HepG2 (cell line): Measurements from ENCODE around the gene PKN2. TPM values are rescaled to one million over a fixed set of nuclear protein-coding genes. Genes with fewer than 3 reads are reported as not detected.

Experiments used
- EP300 ChIP-seq, 3 experiments: sonication (generic) in 1 of 3; formaldehyde crosslinking in 1 of 3; IDR thresholded peaks; 2 replicates each; pipeline versions ENCODE4 v1.5.1 to v1.6.1; 2011 to 2020; ENCODE audit warnings: low read depth in 2 of 3, low read length in 2 of 3, borderline replicate concordance in 1 of 3, improper control_type of control experiment in 1 of 3, mild to moderate bottlenecking in 1 of 3, missing genetic modification reagents in 1 of 3, moderate library complexity in 1 of 3
- MEF2D ChIP-seq: sonication (generic); formaldehyde crosslinking; IDR thresholded peaks from 2 replicates; pipeline ENCODE4 v1.5.1; 2020; ENCODE audit warnings: mild to moderate bottlenecking, missing genetic modification reagents
- SETDB1 ChIP-seq: sonication (generic); formaldehyde crosslinking; IDR thresholded peaks from 2 replicates; pipeline ENCODE4 v1.5.1; 2020; ENCODE audit warnings: missing genetic modification reagents, mild to moderate bottlenecking, borderline replicate concordance
- TFDP2 ChIP-seq: sonication (generic); formaldehyde crosslinking; IDR thresholded peaks from 2 replicates; pipeline ENCODE4 v1.4.0; 2020; ENCODE audit warnings: missing genetic modification reagents
- TIGD3 ChIP-seq: sonication (generic); formaldehyde crosslinking; IDR thresholded peaks from 2 replicates; pipeline ENCODE4 v1.5.1; 2020; ENCODE audit warnings: mild to moderate bottlenecking, missing genetic modification reagents, borderline replicate concordance
- ZFY ChIP-seq: sonication (generic); formaldehyde crosslinking; IDR thresholded peaks from 2 replicates; pipeline ENCODE4 v1.4.0; 2020; ENCODE audit warnings: missing genetic modification reagents
- ZNF263 ChIP-seq: sonication (generic); formaldehyde crosslinking; IDR thresholded peaks from 2 replicates; pipeline ENCODE4 v1.4.0; 2020; ENCODE audit warnings: missing genetic modification reagents
- ZNF407 ChIP-seq: sonication (generic); formaldehyde crosslinking; IDR thresholded peaks from one replicate; pipeline ENCODE4 v1.5.1; 2020; ENCODE audit warnings: mild to moderate bottlenecking, missing genetic modification reagents; ENCODE audit errors: not compliant biosample characterization
- ZNF547 ChIP-seq: sonication (generic); formaldehyde crosslinking; IDR thresholded peaks from 2 replicates; pipeline ENCODE4 v1.5.1; 2020; ENCODE audit warnings: mild to moderate bottlenecking, missing genetic modification reagents
- ZNF740 ChIP-seq: sonication (generic); formaldehyde crosslinking; IDR thresholded peaks from 2 replicates; pipeline ENCODE4 v1.4.0; 2020; ENCODE audit warnings: missing genetic modification reagents
- ZNF800 ChIP-seq: sonication (generic); formaldehyde crosslinking; IDR thresholded peaks from 2 replicates; pipeline ENCODE4 v1.4.0; 2020; ENCODE audit warnings: missing genetic modification reagents
- polyA plus RNA-seq, 8 experiments: library from polyadenylated mRNA; depleted of rRNA in 3 of 8; stranded (reverse) in 7 of 8; unstranded in 1 of 8; fragments of >200 nt; fragmentation: Illumina TruSeq in 4 of 8; extraction: Trizol in 4 of 8; gene quantifications; 2 replicates each; pipeline versions ENCODE4 v1.2.1 to v1.2.3, GENCODE V29; 2011 to 2016; ENCODE audit warnings: low read depth in 4 of 8, missing spikeins in 1 of 8, mixed read lengths in 1 of 8; ENCODE audit not compliant: insufficient read depth in 1 of 8
- total RNA-seq, 5 experiments: library from RNA; depleted of rRNA; stranded (reverse); fragments of >200 nt; fragmentation: Illumina TruSeq; extraction: Trizol; gene quantifications; 2 replicates each; pipeline ENCODE4 v1.2.3, GENCODE V29; 2016; ENCODE audit warnings: low read depth in 1 of 5

Gene PKN2
- total and polyA plus RNA-seq, 2 of the 13 experiments (the other 11 are each of a cell fraction or from before 2014, with no cell fraction given), result 17.0 to 29.4 TPM

GRCh38 chr1:88730132-88730675 is 46.1 kb downstream of the PKN2 start (continued):
- TF ChIP-seq ZNF407 (no peak), ZNF740 (CRISPR knock-in tag) (no peak), EP300 (IDR thresholded peaks at IDR 0.05; ENCODE audit: low read depth in 2 of 2, low read length in 2 of 2) (no peak), EP300 (CRISPR knock-in tag; IDR thresholded peaks at IDR 0.05; ENCODE audit: borderline replicate concordance) (no peak), SETDB1 (CRISPR knock-in tag) (no peak), ZNF263 (no peak), TFDP2 (CRISPR knock-in tag) (no peak), ZFY (no peak), MEF2D (CRISPR knock-in tag) (no peak), ZNF800 (CRISPR knock-in tag) (no peak), ZNF547 (CRISPR knock-in tag) (no peak), TIGD3 (CRISPR knock-in tag) (no peak)
- TF ChIP-seq, all 625 proteins: peak for 0
